22Rv1 (cell line): ENCODE results near the gene CPXM2.

Source experiments
- CTCF ChIP-seq: fragments of 450-650 bp; IDR thresholded peaks from 2 replicates; pipeline ENCODE4 v1.5.1; 2017; ENCODE audit warnings: mild to moderate bottlenecking
- ZFX ChIP-seq: fragments of 450-650 bp; IDR thresholded peaks from 2 replicates; pipeline ENCODE4 v1.6.1; 2017; ENCODE audit warnings: antibody characterized with exemption, borderline replicate concordance

DNA sequence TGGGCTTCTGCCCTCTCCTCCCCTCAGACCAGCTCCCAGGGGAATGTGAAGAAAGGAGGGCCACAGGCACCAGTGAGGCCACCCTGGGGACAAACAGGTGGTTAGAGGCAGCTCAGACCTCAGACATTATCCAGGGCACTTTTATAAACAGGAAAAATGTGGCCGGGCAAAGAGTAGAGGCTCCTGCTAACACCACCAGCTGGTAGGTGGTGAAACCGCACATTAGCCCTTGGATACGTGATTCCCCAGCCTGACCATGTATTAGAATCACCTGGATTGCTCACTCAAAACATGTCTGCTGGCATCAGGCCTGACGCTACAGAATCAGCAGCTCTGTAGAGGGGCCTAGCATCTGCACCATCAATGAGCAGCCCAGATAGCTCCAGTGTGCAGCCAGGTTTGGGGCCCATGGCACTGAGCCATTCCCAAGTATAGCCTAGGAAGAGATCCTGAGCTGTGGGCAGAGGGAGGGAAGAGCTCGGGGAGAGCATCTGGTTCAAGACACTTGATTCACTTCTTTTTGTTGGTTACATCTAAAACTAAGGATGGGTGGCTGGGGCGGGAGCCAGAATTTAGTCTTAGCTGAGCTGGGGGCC, 188.3 kb downstream of the CPXM2 start:
- TF ChIP-seq CTCF = no peak
- no peak for TF ChIP-seq ZFX
